ENCODE data around the gene FRMD4B.

Gene FRMD4B

DNA sequence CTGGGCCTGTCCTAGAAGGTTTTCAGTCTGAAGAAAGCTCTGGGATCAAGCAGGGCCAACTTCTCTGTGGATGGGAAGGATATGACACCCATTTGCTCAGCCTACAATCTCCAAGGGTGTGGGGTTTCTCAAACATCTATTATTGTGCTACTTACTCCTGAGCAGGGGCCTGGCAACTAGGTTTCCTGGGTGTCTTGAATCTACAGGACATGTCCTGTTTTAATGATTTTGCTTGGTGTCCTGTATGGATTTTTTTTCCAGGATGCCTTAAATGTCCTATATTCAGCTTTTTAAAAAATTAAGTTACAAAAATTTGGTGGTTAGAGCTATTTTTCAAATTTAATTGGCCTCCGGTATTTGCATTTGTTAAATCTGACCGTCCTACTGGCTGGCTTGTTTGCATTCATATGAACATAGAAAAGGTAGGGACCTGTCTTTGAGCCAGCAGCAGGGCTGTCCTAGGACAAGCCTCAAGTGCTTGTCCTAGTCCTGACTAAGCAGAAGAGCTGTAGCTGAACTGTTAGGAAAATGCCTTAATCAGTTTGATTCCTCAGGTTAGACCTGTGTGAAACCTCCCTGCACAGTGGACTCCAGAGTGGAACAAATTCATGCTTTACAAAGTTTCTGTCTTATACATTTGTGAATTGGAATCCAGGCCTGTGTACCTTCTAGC is 223.4 kb downstream of the FRMD4B start:
- no peak for DNase-seq

GRCh38 chr3:69161587-69162307 is 224.1 kb downstream of the FRMD4B start:
- DNase-seq, result peak; percentile 78

GRCh38 chr3:69160525-69160924 is 225.4 kb downstream of the FRMD4B start:
- no peak for DNase-seq

DNA sequence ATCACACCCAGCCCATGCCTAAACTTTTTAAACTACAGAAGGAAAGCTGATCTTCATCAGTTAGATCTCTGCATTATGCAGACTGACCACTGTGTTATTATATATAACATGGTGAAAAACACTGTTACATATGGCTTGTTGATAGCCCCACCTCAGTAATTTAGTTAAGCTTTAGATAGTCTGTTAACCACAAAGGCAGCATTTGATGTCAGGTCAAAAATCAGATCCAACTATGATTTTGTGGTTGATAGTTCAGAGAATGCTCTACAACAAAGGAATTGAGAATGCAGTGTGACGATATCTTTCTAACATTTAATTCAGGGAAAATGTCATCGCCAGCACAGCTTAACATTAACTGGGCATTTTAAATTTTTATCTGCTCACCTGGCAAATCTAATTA is 225.8 kb downstream of the FRMD4B start:
- DNase-seq, result no peak

- no peak for DNase-seq
Observed at GRCh38 chr3:69149586-69149985, 236.3 kb downstream of the FRMD4B start.

DNA sequence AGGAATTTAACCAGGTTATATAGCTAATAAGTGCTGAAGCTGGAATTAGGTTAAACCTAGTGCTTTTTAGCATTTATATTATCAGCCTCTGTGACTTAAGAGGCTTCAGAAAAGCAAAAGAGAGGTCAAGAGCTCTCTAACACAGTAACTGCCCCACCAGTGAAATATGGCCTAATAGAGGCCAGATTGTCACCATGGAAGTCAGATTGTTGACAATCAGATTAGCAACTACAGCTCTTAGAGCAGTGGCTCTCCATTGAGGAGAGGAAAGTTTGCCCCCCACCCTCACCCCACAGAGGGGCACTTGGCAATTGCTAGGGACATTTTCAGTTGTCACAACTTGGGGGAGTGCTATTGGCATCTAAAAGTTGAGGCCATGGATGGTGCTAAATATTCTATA is 240.2 kb downstream of the FRMD4B start:
- DNase-seq, result no peak

- DNase-seq, result no peak
Observed at GRCh38 chr3:69144631-69145245, 241.2 kb downstream of the FRMD4B start.

- DNase-seq, result no peak
Observed at GRCh38 chr3:69143612-69144011, 242.3 kb downstream of the FRMD4B start.

DNA sequence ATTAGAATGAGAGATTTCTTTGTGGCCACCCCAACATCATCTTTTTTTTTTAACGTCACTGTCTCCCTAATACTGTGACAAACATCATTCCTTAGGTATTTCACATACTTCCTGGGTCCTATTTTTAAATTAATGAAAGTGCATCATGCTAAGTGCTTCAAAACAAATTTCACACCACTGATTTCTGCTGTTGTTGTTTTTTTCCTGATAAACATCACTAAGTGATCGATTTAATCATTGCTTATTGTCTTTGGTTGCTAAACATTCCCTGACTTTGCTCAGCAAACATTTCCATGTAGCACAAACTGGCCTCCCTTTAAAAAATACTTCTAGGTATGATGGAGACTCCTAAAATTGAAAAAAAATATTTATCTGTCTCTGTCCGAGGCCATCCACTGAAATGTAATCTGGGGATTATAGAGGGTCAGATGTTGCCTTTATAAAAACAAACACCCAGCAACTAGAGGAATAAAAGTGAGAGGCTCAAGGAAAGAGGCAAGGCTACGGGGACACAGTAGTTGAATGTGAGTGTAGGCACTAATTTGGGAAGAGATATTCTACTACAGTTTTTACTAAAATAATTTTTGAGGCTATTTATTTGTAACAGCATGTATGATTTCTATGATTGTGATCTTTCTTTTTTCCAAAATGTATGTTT is 243.0 kb downstream of the FRMD4B start:
- DNase-seq, result no peak

DNA sequence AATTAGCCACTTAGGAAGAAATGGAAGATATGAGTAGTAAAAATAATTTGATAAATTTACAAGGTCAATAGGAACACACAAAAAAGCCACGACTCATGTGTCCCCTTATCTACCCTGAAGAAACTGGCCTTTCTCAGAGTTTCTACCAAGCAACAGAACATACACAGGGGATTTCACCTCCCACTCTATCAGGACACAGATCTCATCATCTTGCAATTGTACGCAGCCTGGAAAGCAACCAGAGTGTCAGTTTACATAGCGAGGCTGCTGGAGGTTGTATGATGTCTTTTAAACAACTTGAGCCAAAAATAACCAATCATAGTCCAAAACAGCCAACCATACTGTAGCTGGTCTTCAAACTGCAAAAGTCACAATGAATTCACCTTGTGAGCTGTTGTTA is 243.8 kb downstream of the FRMD4B start:
- no peak for DNase-seq

DNA sequence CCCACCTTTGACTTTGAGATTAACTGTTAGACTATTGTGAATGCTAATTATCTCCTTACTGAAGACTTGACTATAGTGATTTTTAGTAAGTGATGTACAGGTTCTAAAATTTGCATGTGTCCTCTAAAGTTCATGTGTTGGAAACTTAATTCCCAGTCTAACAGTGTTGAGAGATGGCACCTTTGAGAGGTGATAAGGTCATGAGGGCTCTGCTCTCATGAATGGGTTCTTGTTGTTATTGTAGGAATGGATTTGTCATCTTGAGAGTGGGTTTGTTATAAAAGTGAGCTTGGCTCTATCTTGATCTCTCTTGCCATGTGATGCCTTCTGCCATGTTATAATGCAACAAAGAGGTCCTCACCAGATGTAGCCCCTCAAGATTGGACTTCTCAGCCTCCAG is 244.6 kb downstream of the FRMD4B start:
- DNase-seq, result no peak

GRCh38 chr3:69137412-69137811 is 248.5 kb downstream of the FRMD4B start:
- no peak for DNase-seq

- no peak for DNase-seq
Observed at GRCh38 chr3:69137005-69137404, 248.9 kb downstream of the FRMD4B start.

- DNase-seq, result no peak
Observed at GRCh38 chr3:69130689-69131088, 255.2 kb downstream of the FRMD4B start.

DNA sequence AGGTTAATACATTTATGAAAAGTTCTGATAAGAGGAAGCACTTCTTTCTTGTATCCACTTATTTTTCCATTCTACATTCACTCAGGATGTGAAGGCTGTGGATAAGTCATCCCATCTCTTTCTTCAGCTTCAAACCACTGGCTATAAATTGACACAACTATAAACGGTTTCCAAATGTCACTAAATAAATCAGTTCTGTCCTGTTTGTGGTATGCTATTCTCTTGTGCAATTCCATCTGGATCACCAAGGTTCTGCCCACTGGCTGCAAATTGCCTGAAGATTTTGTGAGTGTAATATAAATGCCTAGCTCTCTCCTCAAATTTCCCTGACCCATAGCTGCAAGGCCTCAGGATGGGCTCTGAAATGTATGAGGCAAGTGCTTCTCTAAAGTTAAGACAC is 256.4 kb downstream of the FRMD4B start:
- no peak for DNase-seq

DNA sequence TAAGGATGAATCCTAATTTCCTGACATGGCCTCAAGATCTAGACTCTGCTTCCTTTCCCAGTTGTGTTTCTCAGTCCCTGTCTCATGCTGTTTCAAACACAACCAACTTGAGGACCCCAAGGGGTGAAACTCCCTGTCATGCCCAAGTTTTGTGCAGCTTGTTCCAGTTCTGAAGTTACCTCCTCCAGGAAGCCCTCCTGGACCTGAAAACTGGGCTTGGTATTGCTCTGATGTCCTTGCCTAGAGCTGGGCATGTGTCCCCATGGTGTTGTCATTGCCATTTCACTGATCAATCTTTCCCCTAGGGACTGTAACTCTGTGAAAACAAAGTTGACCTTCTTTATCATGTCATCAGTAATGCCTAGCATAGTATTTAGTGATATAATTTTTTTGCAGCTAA is 257.4 kb downstream of the FRMD4B start:
- no peak for DNase-seq

- DNase-seq, result no peak
Observed at GRCh38 chr3:69126999-69127398, 258.9 kb downstream of the FRMD4B start.

DNA sequence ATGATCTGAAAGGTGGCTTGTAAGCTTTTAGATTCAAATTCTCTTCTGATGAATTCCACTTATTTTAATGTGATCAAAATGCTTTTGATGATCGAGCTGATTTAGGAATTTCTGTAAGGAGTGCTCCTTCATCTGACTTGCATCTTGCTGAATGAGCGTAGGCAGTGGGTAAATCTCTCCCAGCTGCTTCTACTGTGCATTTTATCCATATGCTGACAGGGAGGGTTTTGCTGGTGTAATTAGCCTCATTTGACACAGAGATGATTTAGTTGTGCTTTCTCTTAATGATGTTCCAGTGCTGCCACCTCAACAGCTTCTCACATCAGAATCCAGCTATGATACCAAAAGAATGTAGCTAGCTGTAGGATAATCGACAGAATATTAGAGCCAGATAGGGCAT is 259.7 kb downstream of the FRMD4B start:
- no peak for DNase-seq

DNA sequence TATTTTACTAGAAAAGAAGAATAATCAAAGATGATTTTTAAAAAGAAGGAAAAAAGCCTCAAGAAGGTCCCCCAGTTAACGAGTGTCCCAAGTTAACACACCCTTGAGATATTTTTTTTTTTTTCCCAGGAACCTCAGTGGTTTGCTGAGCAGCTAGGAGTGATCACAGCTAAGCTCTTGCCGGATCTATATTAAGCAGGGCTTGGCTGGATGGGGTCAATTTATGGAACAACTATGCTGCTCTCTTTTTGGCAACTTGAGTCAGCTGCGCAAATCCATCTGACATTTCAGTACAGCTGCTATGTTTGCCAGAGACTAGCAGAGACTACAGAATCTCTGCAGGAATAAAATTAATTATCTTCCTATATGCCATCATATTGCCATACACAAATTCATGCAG is 263.5 kb downstream of the FRMD4B start, which contains the start of gene LMOD3:
Gene LMOD3, minus strand, starts transcription at position 193 of the 400 bp plus-strand sequence. CDS start 209 bp downstream, outside the sequence.
- no peak for DNase-seq

DNA sequence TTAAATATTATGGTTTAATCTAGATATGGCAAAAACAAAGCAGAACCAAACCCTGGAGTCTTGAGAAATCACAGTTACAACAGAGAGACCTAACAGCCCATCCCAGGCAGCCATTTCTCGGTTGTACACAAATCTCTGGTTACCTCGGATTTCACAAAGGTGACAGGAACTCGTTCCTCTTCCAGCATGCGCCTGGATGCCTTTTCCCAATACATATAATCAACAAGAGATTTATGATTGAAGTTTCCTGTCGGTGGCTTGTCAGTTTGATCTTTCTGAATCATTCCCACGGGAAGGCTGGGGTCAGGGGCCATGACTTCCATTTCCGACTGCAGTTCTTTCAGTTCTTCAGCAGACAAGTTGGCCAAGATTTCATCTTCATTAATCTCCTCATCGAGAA is 263.9 kb downstream of the FRMD4B start:
- no peak for DNase-seq

DNA sequence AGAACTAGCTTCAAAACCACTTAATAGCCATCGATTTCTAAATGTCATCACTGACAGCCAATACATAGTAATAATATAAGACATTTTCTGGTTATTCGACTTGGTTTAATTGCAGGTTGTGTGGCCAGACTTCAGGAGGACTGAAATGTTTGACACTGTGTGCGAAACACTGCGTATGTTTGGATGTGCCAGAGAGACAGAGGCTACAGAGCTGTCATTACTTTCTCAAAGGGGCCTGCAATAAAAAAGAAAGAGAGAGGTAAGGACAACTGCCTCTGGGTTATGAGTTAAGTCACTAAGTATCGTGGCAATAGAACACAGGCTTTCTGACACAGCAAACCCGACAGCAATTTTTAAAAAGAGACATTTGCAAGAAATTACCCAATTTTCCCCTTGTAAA is 264.4 kb downstream of the FRMD4B start:
- no peak for DNase-seq

GRCh38 chr3:69120879-69121464 is 264.9 kb downstream of the FRMD4B start:
- DNase-seq, result peak; percentile 40
